ENCODE data around the gene PPIF.

Gene PPIF

DNA sequence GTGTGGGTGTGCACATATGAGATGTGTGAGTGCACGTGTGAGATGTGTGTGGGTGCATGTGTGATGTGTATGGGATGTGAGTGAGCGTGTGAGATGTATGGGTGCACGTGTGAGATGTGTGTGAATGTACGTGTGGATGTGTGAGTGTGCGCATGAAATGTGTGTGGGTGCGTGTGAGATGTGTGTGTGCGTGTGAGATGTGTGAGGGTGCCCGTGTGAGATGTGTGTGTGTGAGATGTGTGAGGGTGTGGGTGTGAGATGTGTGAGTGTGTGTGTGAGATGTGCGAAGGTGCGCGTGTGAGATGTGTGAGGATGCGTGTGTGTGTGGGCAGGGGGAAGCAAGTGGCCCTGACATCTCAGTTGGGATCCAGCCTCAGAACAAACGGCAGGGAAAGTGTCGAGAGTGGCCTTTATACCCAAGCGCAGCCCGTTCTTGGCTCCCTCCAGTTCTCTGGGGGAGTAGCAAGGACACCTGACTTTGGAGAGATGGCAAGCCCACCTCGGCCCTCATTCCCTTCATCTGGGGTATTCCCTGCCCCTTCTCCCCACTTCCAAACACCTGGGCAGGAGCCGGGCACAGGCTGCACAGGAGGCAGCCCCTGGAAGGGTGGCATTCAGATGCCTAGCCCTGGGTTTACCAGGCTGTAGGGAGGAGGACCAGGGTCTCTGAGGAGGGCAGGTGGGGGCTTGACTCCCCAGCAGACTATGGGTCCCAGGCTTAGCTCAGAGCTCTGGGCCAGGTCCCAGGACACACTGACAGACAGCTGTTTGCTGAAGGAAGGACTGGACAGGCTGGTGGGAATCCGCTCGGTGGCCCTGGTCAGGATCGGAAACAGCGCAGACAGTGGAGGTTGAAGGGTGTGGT is 31.6 kb downstream of the PPIF start:
- no peaks in the 10 kb centered on the region for H3K27me3 ChIP-seq (ENCODE audit: control insufficient read depth in 3 of 3, insufficient read depth in 3 of 3, low read depth in 1 of 3, low read length in 3 of 3)
- H3K23ac ChIP-seq (ENCODE audit: low read depth, low read length, poor library complexity) = peak overlapping the region; percentile 56
- H3K4me3 ChIP-seq (ENCODE audit: low read length in 2 of 2) = peak overlapping the region in 1 of 2 donors; percentile 68
- peak overlapping the region; percentile 74 for H3K18ac ChIP-seq (ENCODE audit: low read length)
- H3K4me2 ChIP-seq (ENCODE audit: insufficient read depth, low read length, poor library complexity, severe bottlenecking) = no peak overlapping the region
- peak overlapping the region; percentile 60 for H2AK5ac ChIP-seq (ENCODE audit: low read depth, low read length)
- peaks cover 3% of the 10 kb centered on the region for H3K79me1 ChIP-seq (ENCODE audit: low read depth, low read length)
- H3K9me3 ChIP-seq (replicated peaks in 1 of 2; ENCODE audit: control insufficient read depth in 2 of 2, insufficient read depth in 1 of 2, low read depth in 1 of 2, low read length in 2 of 2) = peaks cover 0 to 17% of the 10 kb centered on the region in 2 donors
- H2BK120ac ChIP-seq (ENCODE audit: low read depth, low read length) = no peak overlapping the region
- no peak overlapping the region for H2BK12ac ChIP-seq (ENCODE audit: low read length)
- no peak overlapping the region for H2BK5ac ChIP-seq (ENCODE audit: low read length)
- H3K14ac ChIP-seq (ENCODE audit: low read length) = peak overlapping the region; percentile 65
- no peak overlapping the region for H4K8ac ChIP-seq (ENCODE audit: low read depth, low read length)
- no peak overlapping the region for H2AFZ ChIP-seq (ENCODE audit: low read length)
- H3K27ac ChIP-seq (replicated peaks; ENCODE audit: low read length) = no peak overlapping the region
- DNase-seq (ENCODE audit: low spot score) = no peak
- H3K9ac ChIP-seq (ENCODE audit: low read depth, low read length, poor library complexity) = peak overlapping the region; percentile 14
- H2BK15ac ChIP-seq (ENCODE audit: low read length) = no peak overlapping the region
- peaks cover 0 to 2% of the 10 kb centered on the region in 2 donors for H3K36me3 ChIP-seq (replicated peaks in 1 of 2; ENCODE audit: control insufficient read depth in 2 of 2, insufficient read depth in 2 of 2, low read length in 2 of 2)
- peak overlapping the region; percentile 0 for H4K91ac ChIP-seq (ENCODE audit: low read depth, low read length, poor library complexity)
- H3K4ac ChIP-seq (ENCODE audit: low read length) = no peak overlapping the region
- H3K4me1 ChIP-seq (ENCODE audit: control insufficient read depth in 2 of 2, insufficient read depth in 1 of 2, low read depth in 1 of 2, low read length in 2 of 2) = peaks cover 3 to 12% of the 10 kb centered on the region in 2 donors
- 100% methylated on average over 4 to 10 of the region's 22 CpGs for WGBS, 2 donors (ENCODE audit: extremely low coverage in 2 of 2, insufficient read length in 2 of 2, insufficient replicate concordance in 1 of 2)

GRCh38 chr10:79379512-79380124 is 32.3 kb downstream of the PPIF start:
- no peak overlapping the region for H2AK5ac ChIP-seq (ENCODE audit: low read depth, low read length)
- H4K8ac ChIP-seq (ENCODE audit: low read depth, low read length) = peak overlapping the region; percentile 21
- H3K23ac ChIP-seq (ENCODE audit: low read depth, low read length, poor library complexity) = no peak overlapping the region
- peak overlapping the region; percentile 59 for H3K18ac ChIP-seq (ENCODE audit: low read length)
- no peak overlapping the region for H2BK120ac ChIP-seq (ENCODE audit: low read depth, low read length)
- no peak overlapping the region for H3K9ac ChIP-seq (ENCODE audit: low read depth, low read length, poor library complexity)
- H3K14ac ChIP-seq (ENCODE audit: low read length) = peak overlapping the region; percentile 75
- H3K4me2 ChIP-seq (ENCODE audit: insufficient read depth, low read length, poor library complexity, severe bottlenecking) = no peak overlapping the region
- peaks cover 3 to 12% of the 10 kb centered on the region in 2 donors for H3K4me1 ChIP-seq (ENCODE audit: control insufficient read depth in 2 of 2, insufficient read depth in 1 of 2, low read depth in 1 of 2, low read length in 2 of 2)
- H2BK5ac ChIP-seq (ENCODE audit: low read length) = no peak overlapping the region
- H3K27me3 ChIP-seq (ENCODE audit: control insufficient read depth in 3 of 3, insufficient read depth in 3 of 3, low read depth in 1 of 3, low read length in 3 of 3) = no peaks in the 10 kb centered on the region
- no peak overlapping the region for H2BK12ac ChIP-seq (ENCODE audit: low read length)
- no peak overlapping the region for H3K4me3 ChIP-seq (ENCODE audit: low read length in 2 of 2)
- no peak overlapping the region for H2AFZ ChIP-seq (ENCODE audit: low read length)
- peaks cover 0 to 2% of the 10 kb centered on the region in 2 donors for H3K36me3 ChIP-seq (replicated peaks in 1 of 2; ENCODE audit: control insufficient read depth in 2 of 2, insufficient read depth in 2 of 2, low read length in 2 of 2)
- H3K79me1 ChIP-seq (ENCODE audit: low read depth, low read length) = peaks cover 3% of the 10 kb centered on the region
- H2BK15ac ChIP-seq (ENCODE audit: low read length) = no peak overlapping the region
- no peak overlapping the region for H3K4ac ChIP-seq (ENCODE audit: low read length)
- peaks cover 0 to 17% of the 10 kb centered on the region in 2 donors for H3K9me3 ChIP-seq (replicated peaks in 1 of 2; ENCODE audit: control insufficient read depth in 2 of 2, insufficient read depth in 1 of 2, low read depth in 1 of 2, low read length in 2 of 2)
- WGBS, 2 donors (ENCODE audit: extremely low coverage in 2 of 2, insufficient read length in 2 of 2, insufficient replicate concordance in 1 of 2) = no CpG with 5 or more reads among the region's 9 CpGs
- no peak overlapping the region for H4K91ac ChIP-seq (ENCODE audit: low read depth, low read length, poor library complexity)
- no peak for DNase-seq (ENCODE audit: low spot score)
- no peak overlapping the region for H3K27ac ChIP-seq (replicated peaks; ENCODE audit: low read length)

DNA sequence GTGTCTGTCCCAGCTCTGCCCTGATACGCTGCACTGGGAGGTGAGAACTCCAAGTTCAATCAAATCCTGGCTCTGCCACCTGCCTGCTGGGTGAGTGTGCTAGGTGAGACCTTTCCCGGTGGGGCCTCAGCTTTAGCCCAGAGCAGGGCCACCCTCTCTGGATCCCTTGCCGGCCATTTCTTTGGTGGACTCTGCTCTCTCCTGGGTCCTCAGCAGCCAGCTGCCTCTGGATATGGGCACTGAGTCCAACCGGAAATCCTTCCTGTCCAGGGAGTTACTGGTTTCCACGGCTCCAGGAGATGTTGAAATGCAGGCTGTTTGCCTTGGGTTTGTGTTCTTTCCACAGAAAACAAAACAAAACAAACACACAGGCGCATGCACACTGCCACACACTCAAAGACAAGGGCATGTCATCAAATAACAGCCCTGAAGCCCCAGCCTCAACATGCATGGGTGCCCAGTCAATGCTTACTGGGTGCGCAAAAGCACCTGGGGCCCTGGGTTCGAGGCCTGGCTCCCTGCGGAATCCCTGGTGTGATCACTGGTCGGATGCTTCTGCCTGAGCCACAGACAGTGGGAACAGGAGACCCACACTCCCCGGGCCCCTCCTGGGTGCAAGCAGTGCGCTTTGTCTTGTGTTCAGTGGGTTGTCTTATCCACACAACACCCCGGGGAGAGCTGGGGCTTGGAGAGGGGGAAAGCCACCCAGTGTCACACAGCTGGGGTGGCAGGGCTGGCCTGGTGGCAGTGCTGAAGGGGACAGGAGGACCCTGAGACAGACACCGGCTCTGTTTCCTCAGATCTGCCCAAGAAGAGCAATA is 33.1 kb downstream of the PPIF start:
- Histone ChIP-seq H3K27me3 (ENCODE audit: control insufficient read depth in 3 of 3, insufficient read depth in 3 of 3, low read depth in 1 of 3, low read length in 3 of 3) (no peaks in the 10 kb centered on the region), H3K4me3 (ENCODE audit: low read length in 2 of 2) (no peak overlapping the region), H3K4me1 (ENCODE audit: control insufficient read depth in 2 of 2, insufficient read depth in 1 of 2, low read depth in 1 of 2, low read length in 2 of 2) (peaks cover 1 to 12% of the 10 kb centered on the region in 2 donors), H4K8ac (ENCODE audit: low read depth, low read length) (no peak overlapping the region), H3K9me3 (replicated peaks in 1 of 2; ENCODE audit: control insufficient read depth in 2 of 2, insufficient read depth in 1 of 2, low read depth in 1 of 2, low read length in 2 of 2) (peaks cover 0 to 17% of the 10 kb centered on the region in 2 donors), H2AK5ac (ENCODE audit: low read depth, low read length) (peak overlapping the region; percentile 23), H3K4me2 (ENCODE audit: insufficient read depth, low read length, poor library complexity, severe bottlenecking) (no peak overlapping the region), H3K23ac (ENCODE audit: low read depth, low read length, poor library complexity) (no peak overlapping the region), H3K27ac (replicated peaks; ENCODE audit: low read length) (no peak overlapping the region), H2AFZ (ENCODE audit: low read length) (no peak overlapping the region), H2BK5ac (ENCODE audit: low read length) (peak overlapping the region; percentile 19), H4K91ac (ENCODE audit: low read depth, low read length, poor library complexity) (no peak overlapping the region), H3K79me1 (ENCODE audit: low read depth, low read length) (peaks cover 3% of the 10 kb centered on the region), H2BK12ac (ENCODE audit: low read length) (no peak overlapping the region), H2BK120ac (ENCODE audit: low read depth, low read length) (no peak overlapping the region), H2BK15ac (ENCODE audit: low read length) (no peak overlapping the region), H3K18ac (ENCODE audit: low read length) (peak overlapping the region; percentile 74), H3K9ac (ENCODE audit: low read depth, low read length, poor library complexity) (peak overlapping the region; percentile 14), H3K4ac (ENCODE audit: low read length) (no peak overlapping the region), H3K36me3 (replicated peaks in 1 of 2; ENCODE audit: control insufficient read depth in 2 of 2, insufficient read depth in 2 of 2, low read length in 2 of 2) (peaks cover 0 to 2% of the 10 kb centered on the region in 2 donors), H3K14ac (ENCODE audit: low read length) (peak overlapping the region; percentile 75)
- DNase-seq (ENCODE audit: low spot score) = no peak
- no CpG with 5 or more reads among the region's 14 CpGs for WGBS, 2 donors (ENCODE audit: extremely low coverage in 2 of 2, insufficient read length in 2 of 2, insufficient replicate concordance in 1 of 2)
